Mesenchymal stem cell (in vitro differentiated cells and primary cell): ENCODE results near the gene SDF4.

Source experiments
- DNase-seq: peaks from one replicate; pipeline ENCODE4 v3.0.0-alpha.2; 2013
- H2AFZ ChIP-seq: one replicate; pipeline ENCODE4 v1.6.1; 2013; ENCODE audit warnings: low read depth, mild to moderate bottlenecking, control low read depth, inconsistent platforms, low read length, moderate library complexity
- H2AK5ac ChIP-seq: 2 replicates; pipeline ENCODE4 v1.6.1; 2013; ENCODE audit warnings: low read length, moderate library complexity, mild to moderate bottlenecking, inconsistent platforms; ENCODE audit not compliant: severe bottlenecking
- H2BK120ac ChIP-seq: one replicate; pipeline ENCODE4 v1.6.1; 2013; ENCODE audit warnings: low read depth, mild to moderate bottlenecking, inconsistent platforms, low read length, moderate library complexity
- H2BK12ac ChIP-seq, 2 experiments: one replicate each; pipeline ENCODE4 v1.6.1; 2013; ENCODE audit warnings: inconsistent platforms in 2 of 2, low read length in 2 of 2, mild to moderate bottlenecking in 2 of 2, moderate library complexity in 2 of 2, control low read depth in 1 of 2
- H2BK15ac ChIP-seq: one replicate; pipeline ENCODE4 v1.6.1; 2013; ENCODE audit warnings: mild to moderate bottlenecking, low read depth, inconsistent platforms; ENCODE audit not compliant: poor library complexity, severe bottlenecking
- H2BK5ac ChIP-seq: 2 replicates; pipeline ENCODE4 v1.6.1; 2013; ENCODE audit warnings: low read depth, mild to moderate bottlenecking, low read length, control low read depth, inconsistent platforms; ENCODE audit not compliant: poor library complexity, severe bottlenecking
- H3K14ac ChIP-seq, 2 experiments: one replicate each; pipeline ENCODE4 v1.6.1; 2013; ENCODE audit warnings: inconsistent platforms in 2 of 2, low read length in 2 of 2, control low read depth in 1 of 2, mild to moderate bottlenecking in 1 of 2, moderate library complexity in 1 of 2
- H3K18ac ChIP-seq, 2 experiments: one replicate each; pipeline ENCODE4 v1.6.1; 2013; ENCODE audit warnings: inconsistent platforms in 2 of 2, low read length in 2 of 2, control low read depth in 1 of 2, low read depth in 1 of 2, mild to moderate bottlenecking in 1 of 2
- H3K23ac ChIP-seq, 2 experiments: one replicate each; pipeline ENCODE4 v1.6.1; 2013; ENCODE audit warnings: inconsistent platforms in 2 of 2, low read length in 2 of 2, mild to moderate bottlenecking in 2 of 2, moderate library complexity in 2 of 2, control low read depth in 1 of 2
- H3K27ac ChIP-seq: 2 replicates; pipeline ENCODE4 v1.5.1; 2013; ENCODE audit warnings: mild to moderate bottlenecking, moderate library complexity, low read length, control low read depth, inconsistent platforms; ENCODE audit not compliant: poor library complexity, severe bottlenecking
- H3K27me3 ChIP-seq, 2 experiments: 2 replicates each; pipeline versions ENCODE4 v1.6.1 to v1.7.0; 2013; ENCODE audit warnings: low read length in 2 of 2, mild to moderate bottlenecking in 2 of 2, moderate library complexity in 2 of 2, control low read depth in 1 of 2, inconsistent platforms in 1 of 2; ENCODE audit not compliant: control insufficient read depth in 1 of 2, insufficient read depth in 1 of 2
- H3K36me3 ChIP-seq, 2 experiments: 2 replicates each; pipeline versions ENCODE4 v1.6.1 to v1.7.0; 2013; ENCODE audit warnings: low read length in 2 of 2, control low read depth in 1 of 2, inconsistent platforms in 1 of 2, low read depth in 1 of 2, mild to moderate bottlenecking in 1 of 2; ENCODE audit not compliant: insufficient read depth in 2 of 2, control insufficient read depth in 1 of 2
- H3K4ac ChIP-seq, 2 experiments: one replicate each; pipeline ENCODE4 v1.6.1; 2013; ENCODE audit warnings: inconsistent platforms in 2 of 2, low read length in 2 of 2, mild to moderate bottlenecking in 2 of 2, moderate library complexity in 2 of 2, control low read depth in 1 of 2, low read depth in 1 of 2
- H3K4me1 ChIP-seq: 2 replicates; pipeline ENCODE4 v1.6.1; 2013; ENCODE audit warnings: low read depth, low read length, control low read depth; ENCODE audit not compliant: control insufficient read depth, insufficient read depth
- H3K4me2 ChIP-seq: 2 replicates; pipeline ENCODE4 v1.6.1; 2013; ENCODE audit warnings: low read length, mild to moderate bottlenecking, inconsistent platforms; ENCODE audit not compliant: poor library complexity, severe bottlenecking
- H3K4me3 ChIP-seq, 2 experiments: 2 replicates each; pipeline versions ENCODE4 v1.5.1 to v1.7.0; 2013; ENCODE audit warnings: low read length in 2 of 2, mild to moderate bottlenecking in 2 of 2, control low read depth in 1 of 2, low read depth in 1 of 2; ENCODE audit not compliant: insufficient read depth in 1 of 2
- H3K79me1 ChIP-seq: replicated peaks from 2 replicates; pipeline ENCODE4 v1.6.1; 2013; ENCODE audit warnings: mild to moderate bottlenecking, control low read depth, low read length, inconsistent platforms; ENCODE audit not compliant: poor library complexity, severe bottlenecking
- H3K9ac ChIP-seq: 2 replicates; pipeline ENCODE4 v1.7.0; 2013; ENCODE audit warnings: mild to moderate bottlenecking, low read length, moderate library complexity
- H3K9me3 ChIP-seq: 2 replicates; pipeline ENCODE4 v1.7.0; 2013; ENCODE audit warnings: mild to moderate bottlenecking, low read length; ENCODE audit not compliant: control insufficient read depth
- H4K8ac ChIP-seq: one replicate; pipeline ENCODE4 v1.6.1; 2013; ENCODE audit warnings: inconsistent platforms, mild to moderate bottlenecking, low read length, moderate library complexity
- H4K91ac ChIP-seq: one replicate; pipeline ENCODE4 v1.6.1; 2013; ENCODE audit warnings: mild to moderate bottlenecking, low read length, inconsistent platforms
- WGBS: methylation state at CpG from one replicate; pipeline ENCODE4 v1.1.7; 2013; ENCODE audit warnings: mixed read lengths; 5-methylcytosine and 5-hydroxymethylcytosine counted together

SDF4 gene

DNA sequence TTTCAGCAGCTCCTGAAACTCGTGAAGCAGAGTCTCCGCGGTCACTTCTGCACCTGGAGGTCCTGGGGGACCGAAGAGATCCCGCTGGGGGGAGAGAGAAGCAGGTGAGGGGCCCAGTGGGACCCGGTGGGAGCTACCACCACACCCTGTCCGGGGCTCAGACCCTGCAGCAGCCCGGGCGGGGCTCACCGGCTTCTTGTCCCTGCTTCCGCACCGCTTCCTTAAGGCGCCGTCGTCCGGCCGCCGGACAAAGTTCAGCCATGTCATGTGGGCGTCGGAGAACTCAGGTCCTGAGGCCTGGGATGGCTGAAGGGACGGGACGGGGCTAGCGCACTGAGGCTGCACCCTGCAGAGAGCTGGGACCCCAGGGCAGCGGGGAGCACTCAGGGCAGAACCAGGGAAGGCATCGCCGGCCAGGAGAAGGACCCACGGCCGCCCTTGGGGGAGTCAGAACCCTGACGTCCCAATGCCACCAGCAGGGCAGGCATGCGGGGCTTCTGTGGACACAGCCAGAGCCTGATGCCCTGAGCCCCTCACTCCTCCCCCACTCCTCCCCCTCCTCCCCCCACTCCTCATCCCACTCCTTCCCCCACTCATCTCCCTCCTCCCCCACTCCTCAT is 12.5 kb upstream of the SDF4 start:
- H3K36me3 ChIP-seq: peaks cover 0 to 32% of the 10 kb centered on the region in 2 experiments
- H3K9me3 ChIP-seq: no peaks in the 10 kb centered on the region
- H3K9ac ChIP-seq: no peak overlapping the region
- H2AK5ac ChIP-seq: no peak overlapping the region
- WGBS: 82% methylated on average over 28 of the region's 30 CpGs
- no peak for DNase-seq
- peaks cover 43% of the 10 kb centered on the region for H3K4me1 ChIP-seq
- H3K4ac ChIP-seq: no peak overlapping the region
- H2BK5ac ChIP-seq: no peak overlapping the region
- H3K18ac ChIP-seq: no peak overlapping the region
- no peak overlapping the region for H4K91ac ChIP-seq
- H3K27ac ChIP-seq: no peak overlapping the region
- H2AFZ ChIP-seq: no peak overlapping the region
- no peak overlapping the region for H3K23ac ChIP-seq
- peaks cover 2% of the 10 kb centered on the region for H3K79me1 ChIP-seq
- H4K8ac ChIP-seq: no peak overlapping the region
- H3K4me3 ChIP-seq: no peak overlapping the region
- no peak overlapping the region for H3K4me2 ChIP-seq
- H2BK12ac ChIP-seq: no peak overlapping the region
- H3K14ac ChIP-seq: no peak overlapping the region
- H2BK15ac ChIP-seq: no peak overlapping the region
- H2BK120ac ChIP-seq: no peak overlapping the region
- peaks cover 6 to 30% of the 10 kb centered on the region in 2 experiments for H3K27me3 ChIP-seq

DNA sequence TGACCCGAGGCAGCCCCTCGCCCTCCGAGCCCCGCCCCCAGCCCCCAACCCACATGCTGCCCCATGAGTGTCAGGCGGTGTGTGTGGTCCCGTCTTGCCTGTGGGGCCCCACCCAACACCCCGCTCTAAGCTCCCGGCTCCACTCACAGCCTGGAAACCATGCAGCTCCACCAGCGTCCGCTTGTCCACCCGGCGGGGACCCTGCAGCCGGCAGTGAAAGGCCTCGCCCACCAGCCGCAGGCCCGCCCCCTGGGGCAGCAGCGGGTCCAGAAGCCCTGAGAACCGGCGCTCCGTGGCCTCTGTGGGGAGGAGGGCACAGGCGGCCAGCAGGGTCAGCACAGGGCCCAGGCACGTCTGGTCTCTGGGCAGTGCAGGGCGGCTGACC is 12.0 kb upstream of the SDF4 start:
- Histone ChIP-seq H2BK5ac (no peak overlapping the region), H3K9me3 (no peaks in the 10 kb centered on the region), H3K4ac (no peak overlapping the region), H4K8ac (no peak overlapping the region), H3K79me1 (peaks cover 2% of the 10 kb centered on the region), H4K91ac (no peak overlapping the region), H3K9ac (no peak overlapping the region), H2BK15ac (no peak overlapping the region), H3K23ac (no peak overlapping the region), H2BK120ac (no peak overlapping the region), H2AFZ (no peak overlapping the region), H3K18ac (no peak overlapping the region), H3K4me1 (peaks cover 43% of the 10 kb centered on the region), H2AK5ac (no peak overlapping the region), H3K27me3 (peaks cover 6 to 35% of the 10 kb centered on the region in 2 experiments), H3K4me2 (no peak overlapping the region), H2BK12ac (no peak overlapping the region), H3K36me3 (peaks cover 0 to 33% of the 10 kb centered on the region in 2 experiments), H3K27ac (no peak overlapping the region), H3K14ac (no peak overlapping the region), H3K4me3 (no peak overlapping the region)
- WGBS: 74% methylated on average over 23 of the region's 23 CpGs
- no peak for DNase-seq

DNA sequence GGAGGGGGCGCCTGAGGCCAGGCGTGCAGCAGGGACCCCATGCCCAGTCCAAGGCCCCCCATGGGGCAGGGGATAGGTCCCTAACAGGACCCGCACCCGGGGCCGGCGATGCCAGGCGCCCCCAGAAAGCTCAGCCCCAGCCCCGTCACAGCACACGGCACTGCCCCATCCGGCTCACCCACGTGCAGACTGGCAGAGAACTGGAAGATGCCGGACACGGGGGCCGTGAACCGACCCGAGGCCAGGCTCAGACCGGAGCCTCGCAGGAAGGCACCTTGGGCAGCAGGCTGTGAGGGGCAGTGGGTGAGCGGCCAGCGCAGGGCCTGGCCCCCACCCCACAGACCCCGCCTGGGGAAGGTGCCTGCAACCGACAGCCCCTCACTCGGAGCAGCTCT is 11.5 kb upstream of the SDF4 start:
- Histone ChIP-seq H2BK5ac (no peak overlapping the region), H3K9me3 (no peaks in the 10 kb centered on the region), H2AFZ (no peak overlapping the region), H3K4me2 (no peak overlapping the region), H3K4me3 (no peak overlapping the region), H2AK5ac (no peak overlapping the region), H4K8ac (no peak overlapping the region), H3K36me3 (peaks cover 0 to 34% of the 10 kb centered on the region in 2 experiments), H2BK12ac (no peak overlapping the region), H2BK15ac (no peak overlapping the region), H3K23ac (no peak overlapping the region), H2BK120ac (no peak overlapping the region), H3K14ac (no peak overlapping the region), H3K4me1 (peaks cover 43% of the 10 kb centered on the region), H4K91ac (no peak overlapping the region), H3K27me3 (peaks cover 6 to 40% of the 10 kb centered on the region in 2 experiments), H3K9ac (no peak overlapping the region), H3K27ac (no peak overlapping the region), H3K4ac (no peak overlapping the region), H3K18ac (no peak overlapping the region), H3K79me1 (peaks cover 2% of the 10 kb centered on the region)
- WGBS: 91% methylated on average over 23 of the region's 23 CpGs
- DNase-seq: no peak

DNA sequence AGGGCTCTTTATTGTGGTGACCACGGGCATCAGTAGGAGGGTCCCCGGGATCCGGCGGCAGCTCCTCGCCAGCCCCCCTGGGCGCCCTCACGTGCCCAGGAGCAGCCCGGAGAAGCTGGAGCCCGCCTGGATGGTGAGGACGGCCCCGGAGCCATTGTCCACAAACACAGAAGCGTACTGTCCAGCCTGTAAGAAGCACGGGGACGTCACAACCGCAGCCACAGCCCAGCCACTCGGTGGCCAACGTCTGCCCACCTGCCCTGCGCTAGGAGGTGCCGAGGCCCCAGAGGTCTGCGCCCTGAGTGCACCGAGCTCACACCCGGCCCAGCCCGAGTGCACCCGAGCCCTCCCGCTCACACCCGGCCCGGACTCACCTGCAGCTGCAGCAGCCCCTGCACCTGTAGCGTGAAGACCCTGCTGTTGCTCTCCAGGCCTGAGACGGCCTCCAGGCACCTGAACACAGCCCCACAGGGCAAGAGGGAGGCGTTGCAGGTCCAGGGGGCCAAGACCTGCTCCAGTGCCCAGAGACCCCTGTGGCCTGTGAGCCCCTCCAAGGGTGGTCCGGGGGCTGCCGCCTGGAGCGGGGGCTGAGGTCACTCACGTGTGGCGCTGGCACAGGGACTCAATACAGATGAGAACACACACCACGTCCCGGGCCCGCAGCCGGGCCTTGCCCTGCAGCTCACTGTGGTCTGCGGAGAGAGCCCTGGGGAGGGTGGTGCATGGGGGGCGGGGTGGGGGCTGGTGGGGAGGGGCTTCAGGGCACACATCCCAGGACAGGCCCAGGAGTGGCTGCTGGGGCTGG is 10.9 kb upstream of the SDF4 start:
- H3K14ac ChIP-seq: no peak overlapping the region
- H3K4me2 ChIP-seq: no peak overlapping the region
- H2BK12ac ChIP-seq: no peak overlapping the region
- no peak overlapping the region for H2BK120ac ChIP-seq
- peaks cover 5 to 44% of the 10 kb centered on the region in 2 experiments for H3K27me3 ChIP-seq
- H3K79me1 ChIP-seq: peaks cover 2% of the 10 kb centered on the region
- no peak overlapping the region for H3K4ac ChIP-seq
- H3K4me1 ChIP-seq: peaks cover 49% of the 10 kb centered on the region
- peaks cover 0 to 34% of the 10 kb centered on the region in 2 experiments for H3K36me3 ChIP-seq
- DNase-seq: no peak
- no peak overlapping the region for H3K18ac ChIP-seq
- WGBS: 93% methylated on average over 36 of the region's 41 CpGs
- no peak overlapping the region for H2AFZ ChIP-seq
- no peak overlapping the region for H2BK15ac ChIP-seq
- no peak overlapping the region for H4K91ac ChIP-seq
- H2BK5ac ChIP-seq: no peak overlapping the region
- no peak overlapping the region for H3K23ac ChIP-seq
- H2AK5ac ChIP-seq: no peak overlapping the region
- no peak overlapping the region for H3K9ac ChIP-seq
- H3K4me3 ChIP-seq: no peak overlapping the region
- no peak overlapping the region for H3K27ac ChIP-seq
- H3K9me3 ChIP-seq: no peaks in the 10 kb centered on the region
- no peak overlapping the region for H4K8ac ChIP-seq
